ENCODE data around the gene APAF1.

Gene APAF1

GRCh38 chr12:98757455-98757854 is 112.4 kb downstream of the APAF1 start:
- no peak for DNase-seq

DNA sequence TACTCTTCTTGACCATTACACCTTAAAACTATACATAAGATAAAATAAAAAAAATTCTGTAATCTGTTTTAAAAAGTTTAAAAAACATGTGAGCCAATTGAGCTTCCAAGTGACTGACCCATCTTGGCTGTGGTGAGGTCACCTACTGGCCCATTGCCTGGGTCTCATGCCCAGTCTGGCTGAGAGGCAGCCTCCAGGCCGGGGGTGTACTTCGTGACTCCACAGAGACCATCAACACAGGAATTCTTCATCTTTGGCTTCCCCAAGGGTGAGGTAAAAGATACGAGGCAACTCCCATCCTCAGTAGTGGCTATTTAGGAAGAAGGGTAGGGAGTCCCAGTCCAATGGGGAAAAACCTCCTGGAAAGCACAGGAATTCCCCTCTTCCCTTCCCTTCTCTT is 113.2 kb downstream of the APAF1 start:
- DNase-seq = no peak

- DNase-seq = no peak
Measured at GRCh38 chr12:98763656-98764055, 118.6 kb downstream of the APAF1 start.

DNA sequence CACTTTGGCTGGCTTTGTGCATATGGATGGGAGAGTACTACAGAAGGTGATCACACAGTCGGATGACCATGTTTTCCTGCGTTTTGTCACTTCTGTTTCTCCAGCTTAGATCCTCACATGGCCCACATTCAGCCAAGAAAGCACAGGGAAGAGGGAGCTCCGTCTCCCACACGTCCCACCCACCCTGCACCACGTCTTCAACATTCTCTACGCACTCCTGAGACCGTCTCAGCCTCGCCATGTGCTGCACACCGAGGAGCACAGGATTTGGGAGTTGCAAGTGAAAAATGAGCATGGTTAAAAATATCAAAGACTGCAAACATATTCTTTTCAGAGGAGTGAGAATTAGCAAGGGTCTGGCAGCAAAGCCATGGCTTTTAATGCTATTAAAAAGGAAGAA is 122.2 kb downstream of the APAF1 start:
- no peak for DNase-seq

GRCh38 chr12:98769068-98769467 is 124.0 kb downstream of the APAF1 start:
- no peak for DNase-seq

DNA sequence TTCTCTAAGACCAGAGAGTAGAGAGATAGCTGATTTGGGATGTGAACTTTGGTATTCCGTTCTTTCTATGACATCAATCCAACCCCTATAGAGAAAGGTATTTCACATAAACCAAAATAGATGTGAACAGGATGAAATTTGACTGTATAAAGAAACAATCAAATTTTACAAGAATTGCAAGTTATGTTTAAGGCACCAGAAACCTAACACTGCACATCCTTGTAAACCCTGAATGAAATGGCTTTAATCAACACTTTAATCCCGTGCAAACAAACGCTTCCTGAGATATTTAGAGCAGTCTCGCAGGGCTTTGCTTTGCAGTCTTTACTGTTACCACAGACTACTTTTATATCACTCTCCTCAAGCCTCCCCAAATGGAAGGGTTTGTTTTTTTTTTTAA is 125.1 kb downstream of the APAF1 start:
- no peak for DNase-seq

- DNase-seq = no peak
Measured at GRCh38 chr12:98771811-98772752, 127.0 kb downstream of the APAF1 start.

GRCh38 chr12:98772818-98773217 is 127.7 kb downstream of the APAF1 start:
- no peak for DNase-seq

DNA sequence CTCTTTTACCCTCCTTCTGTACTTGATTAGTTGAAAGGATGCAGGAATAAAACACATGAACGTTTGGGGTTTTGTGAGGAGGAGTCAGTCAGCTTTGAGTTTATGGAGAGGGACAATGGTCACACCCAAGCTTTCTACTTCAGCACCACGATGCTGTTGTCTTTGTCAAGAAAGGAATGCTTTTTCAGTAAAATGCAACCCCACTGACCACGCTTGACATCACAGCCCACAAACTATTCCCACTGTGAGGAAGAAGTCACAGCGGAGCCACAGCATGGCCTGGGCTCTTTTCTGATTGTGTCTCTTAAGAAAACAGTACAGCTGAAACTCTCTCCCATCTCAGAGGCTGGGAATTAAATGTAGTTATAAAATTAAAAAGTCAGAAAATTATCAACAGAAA is 135.2 kb downstream of the APAF1 start:
- DNase-seq = no peak

- no peak for DNase-seq
Measured at GRCh38 chr12:98783420-98783819, 138.3 kb downstream of the APAF1 start.

Data from AML-193 (cell line).